Ishikawa (cell line): ENCODE data around the gene TACC2.

Experiments
- CREB1 ChIP-seq: IDR thresholded peaks from 2 replicates; pipeline ENCODE4 v1.6.1; 2012; ENCODE audit warnings: low read depth
- EP300 ChIP-seq: IDR thresholded peaks from 2 replicates; pipeline ENCODE4 v1.6.1; 2012; ENCODE audit warnings: borderline replicate concordance
- FOXM1 ChIP-seq: IDR thresholded peaks from 2 replicates; pipeline ENCODE4 v1.6.1; 2012; ENCODE audit warnings: low read depth, borderline replicate concordance
- MAX ChIP-seq: IDR thresholded peaks from 2 replicates; pipeline ENCODE4 v1.6.1; 2012
- NFIC ChIP-seq: IDR thresholded peaks from 2 replicates; pipeline ENCODE4 v1.6.1; 2012
- REST ChIP-seq: IDR thresholded peaks from 2 replicates; pipeline ENCODE4 v1.6.1; 2012; ENCODE audit warnings: low read depth, mild to moderate bottlenecking
- TAF1 ChIP-seq: IDR thresholded peaks from 2 replicates; pipeline ENCODE4 v1.6.1; 2012; ENCODE audit warnings: low read depth, mild to moderate bottlenecking
- TCF12 ChIP-seq: IDR thresholded peaks from 2 replicates; pipeline ENCODE4 v1.6.1; 2012; ENCODE audit warnings: low read depth
- TEAD4 ChIP-seq: IDR thresholded peaks from 2 replicates; pipeline ENCODE4 v1.6.1; 2012
- YY1 ChIP-seq: IDR thresholded peaks from 2 replicates; pipeline ENCODE4 v1.6.1; 2012; ENCODE audit warnings: low read depth

- TF ChIP-seq REST: no peak
- no peak for TF ChIP-seq MAX
- TF ChIP-seq TAF1: no peak
- no peak for TF ChIP-seq EP300
- TF ChIP-seq CREB1: no peak
- no peak for TF ChIP-seq NFIC
- TF ChIP-seq TEAD4: no peak
- no peak for TF ChIP-seq TCF12
- TF ChIP-seq FOXM1: no peak
- no peak for TF ChIP-seq YY1
Measured at GRCh38 chr10:122168101-122168500, 179.1 kb downstream of the TACC2 start.
